ENCODE data around the gene LITAF.

Gene LITAF

DNA sequence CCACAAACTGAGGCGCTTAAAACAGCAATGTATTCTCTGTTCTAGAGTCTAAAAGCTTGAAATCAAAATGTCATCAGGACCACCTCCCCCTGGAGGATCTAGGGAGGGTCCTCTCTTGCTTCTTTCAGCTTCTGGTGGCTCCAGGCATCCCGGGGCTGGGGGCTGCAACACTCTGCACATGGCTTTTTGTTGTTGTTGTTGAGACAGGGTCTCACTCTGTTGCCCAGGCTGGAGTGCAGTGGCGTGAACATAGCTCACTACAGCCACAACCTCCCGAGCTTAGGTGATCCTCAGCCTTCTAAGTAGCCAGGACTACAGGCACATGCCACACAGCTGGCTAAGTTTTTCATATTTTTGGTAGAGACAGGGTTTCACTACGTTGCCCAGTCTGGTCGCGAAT lies 44.5 kb upstream of the LITAF start:
- no peak for TF ChIP-seq CTCF (IDR thresholded peaks at IDR 0.05)

GRCh38 chr16:11630768-11631056 lies 44.0 kb upstream of the LITAF start:
- no peak for TF ChIP-seq CTCF (IDR thresholded peaks at IDR 0.05)

- no peak for TF ChIP-seq CTCF (IDR thresholded peaks at IDR 0.05)
Measured at GRCh38 chr16:11630046-11630767, 43.5 kb upstream of the LITAF start.

DNA sequence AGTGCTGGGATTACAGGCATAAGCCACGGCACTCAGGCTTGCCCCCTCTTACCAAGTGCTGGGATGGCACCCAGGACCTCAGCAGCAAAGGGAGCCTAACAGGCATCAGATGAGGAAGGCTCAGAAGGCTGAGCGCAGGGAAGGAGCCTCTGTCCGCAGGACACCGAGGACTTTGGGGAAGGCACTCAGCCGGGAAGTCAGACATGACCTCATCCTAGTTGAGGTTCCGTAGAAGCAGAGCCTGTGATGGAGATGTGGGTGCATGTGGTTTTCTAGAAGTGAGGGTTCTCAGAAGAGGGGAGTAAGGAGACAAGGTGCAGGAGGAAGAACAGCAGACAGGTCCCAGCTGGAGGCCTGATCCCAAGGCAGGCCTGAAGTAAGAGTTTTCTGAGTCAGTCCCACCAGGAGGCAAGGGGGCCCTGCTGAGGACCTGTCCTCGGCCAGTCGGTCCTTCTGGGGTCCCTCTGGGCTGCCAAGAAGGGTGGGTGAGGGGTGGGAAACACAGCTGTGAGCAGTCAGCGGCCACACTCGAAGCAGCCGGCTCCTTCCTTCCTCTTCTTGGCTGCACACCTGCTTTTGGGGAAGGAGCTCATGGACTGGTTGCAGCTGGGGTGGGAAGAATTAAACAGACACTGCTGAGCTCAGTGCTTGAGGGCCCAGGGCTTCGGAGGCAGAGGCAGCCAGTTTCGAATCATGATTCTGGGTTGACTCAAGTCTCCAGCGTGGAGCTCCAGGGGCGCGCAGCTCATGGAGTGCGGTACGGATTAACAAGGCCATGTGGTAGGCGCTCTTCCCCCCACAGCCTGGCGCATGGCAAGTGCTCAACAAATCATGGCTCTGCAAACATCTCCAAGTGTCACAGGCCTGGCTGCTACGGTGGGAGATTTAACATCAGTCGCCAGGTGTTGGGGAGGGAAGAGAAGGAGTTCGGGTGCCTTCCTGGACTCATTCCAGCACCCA lies 42.6 kb upstream of the LITAF start:
- no peak for TF ChIP-seq CTCF (IDR thresholded peaks at IDR 0.05)

DNA sequence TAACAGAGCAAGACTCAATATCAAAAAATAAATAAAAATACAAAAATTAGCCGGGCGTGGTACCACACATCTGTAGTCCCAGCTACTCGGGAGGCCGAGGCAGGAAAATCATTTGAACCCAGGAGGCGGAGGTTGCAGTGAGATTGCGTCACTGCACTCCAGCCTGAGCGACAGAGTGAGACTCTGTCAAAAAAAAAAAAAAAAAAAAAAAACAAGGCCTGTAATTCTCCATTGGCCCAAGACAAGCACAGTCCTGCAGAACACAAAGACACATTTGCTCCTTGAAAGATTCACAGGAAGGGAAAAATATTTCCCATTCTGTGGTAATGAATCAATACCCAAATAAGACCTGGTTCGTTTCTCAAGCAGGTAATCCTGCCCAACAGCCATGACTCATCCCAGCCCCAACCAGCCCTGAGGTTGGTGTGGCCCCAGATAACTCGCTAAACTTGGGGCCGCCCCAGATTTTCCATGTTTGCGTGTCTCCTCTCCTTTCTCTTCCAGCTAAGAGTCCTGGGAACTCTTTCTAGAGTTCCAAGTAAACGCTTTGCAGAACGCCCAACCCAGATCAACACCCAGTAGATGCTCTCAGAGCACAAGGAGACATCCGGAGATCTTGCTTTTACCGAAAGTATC lies 41.2 kb upstream of the LITAF start:
- TF ChIP-seq CTCF (IDR thresholded peaks at IDR 0.05), result no peak

DNA sequence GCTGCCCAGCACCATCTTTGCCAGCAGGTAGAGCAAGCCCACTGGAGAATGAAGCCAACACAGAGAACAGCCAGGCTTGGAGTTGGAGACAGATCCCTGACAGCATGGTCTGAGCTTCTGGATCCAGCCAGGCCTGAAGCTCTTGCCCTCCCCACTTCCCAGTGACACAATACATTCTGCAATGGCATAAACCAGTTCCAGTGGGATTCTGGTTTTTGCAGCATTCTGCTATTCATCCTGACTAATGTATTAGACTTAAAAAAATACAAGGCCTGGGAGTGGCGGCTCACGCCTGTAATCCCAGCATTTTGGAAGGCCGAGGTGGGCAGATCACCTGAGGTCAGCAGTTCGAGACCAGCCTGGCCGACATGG lies 40.6 kb upstream of the LITAF start:
- TF ChIP-seq CTCF (IDR thresholded peaks at IDR 0.05), result no peak

- TF ChIP-seq CTCF (IDR thresholded peaks at IDR 0.05), result no peak
Measured at GRCh38 chr16:11626657-11627291, 40.1 kb upstream of the LITAF start.

Measured in LNCAP (cell line).